Panc1 (cell line): Measurements from ENCODE around the gene HBS1L. TPM values are rescaled to one million over a fixed set of nuclear protein-coding genes. Genes with fewer than 3 reads are reported as not detected.

Source experiments
- ATAC-seq: fragments of 200-7000 bp; cut with Tn5 transposase; 2 replicates; pipeline ENCODE4 v1.9.1; 2020; ENCODE audit warnings: mild to moderate bottlenecking, moderate library complexity
- BruUV-seq: library from RNA; stranded (reverse); fragments of 400-500 nt; replicated peaks from 2 replicates; lab custom pipeline; 2021; lab: Mats Ljungman, UMichigan
- CTCF ChIA-PET: fragments of 300-600 bp; sonication (Branson Sonifier 250); formaldehyde crosslinking; loops from one replicate; lab custom pipeline; 2022; ENCODE audit warnings: antibody characterized with exemption; lab: Charles Lee
- POLR2A ChIA-PET: fragments of 300-600 bp; sonication (Branson Sonifier 250); formaldehyde crosslinking; loops from one replicate; lab custom pipeline; 2022; ENCODE audit warnings: antibody characterized with exemption; lab: Charles Lee
- DNase-seq: peaks from one replicate; pipeline ENCODE4 v3.0.0-alpha.2; 2010; ENCODE audit warnings: low read depth, low spot score
- H3K27ac ChIP-seq: 2 replicates; pipeline ENCODE4 v1.5.1; 2011; ENCODE audit warnings: mild to moderate bottlenecking, low read length, inconsistent platforms
- H3K27me3 ChIP-seq: fragments of 200-500 bp; sonication (Bioruptor generic); 2 replicates; pipeline ENCODE4 v1.6.0; 2014; ENCODE audit warnings: low read length, inconsistent platforms; ENCODE audit not compliant: control insufficient read depth, insufficient read depth
- H3K36me3 ChIP-seq: fragments of 200-500 bp; sonication (Bioruptor generic); 2 replicates; pipeline ENCODE4 v1.5.1; 2014; ENCODE audit warnings: inconsistent platforms, mild to moderate bottlenecking, low read length, moderate library complexity; ENCODE audit not compliant: control insufficient read depth, insufficient read depth
- H3K4me1 ChIP-seq: 2 replicates; pipeline ENCODE4 v1.5.1; 2011; ENCODE audit warnings: inconsistent platforms, mild to moderate bottlenecking, low read length, moderate library complexity; ENCODE audit not compliant: control insufficient read depth, insufficient read depth
- H3K4me3 ChIP-seq, 2 experiments: 2 replicates each; pipeline ENCODE4 v1.5.1; 2011 to 2012; ENCODE audit warnings: low read depth in 2 of 2, low read length in 2 of 2, mild to moderate bottlenecking in 2 of 2, inconsistent platforms in 1 of 2, moderate library complexity in 1 of 2
- H3K9me3 ChIP-seq: fragments of 200-500 bp; sonication (Bioruptor generic); 2 replicates; pipeline ENCODE4 v1.5.1; 2014; ENCODE audit warnings: low read depth, mild to moderate bottlenecking, inconsistent platforms, low read length, moderate library complexity; ENCODE audit not compliant: control insufficient read depth, insufficient read depth
- POLR2AphosphoS5 ChIP-seq: IDR thresholded peaks from 2 replicates; pipeline ENCODE4 v1.6.1; 2012; ENCODE audit warnings: mild to moderate bottlenecking, low read depth, low read length, moderate library complexity
- REST ChIP-seq, 2 experiments: IDR thresholded peaks; 2 replicates each; pipeline ENCODE4 v1.6.1; 2011 to 2012; ENCODE audit warnings: low read depth in 2 of 2, control low read depth in 1 of 2, low read length in 1 of 2, mild to moderate bottlenecking in 1 of 2, moderate library complexity in 1 of 2; ENCODE audit not compliant: insufficient read depth in 1 of 2
- SIN3A ChIP-seq: IDR thresholded peaks from 2 replicates; pipeline ENCODE4 v1.6.1; 2012; ENCODE audit warnings: low read depth, mild to moderate bottlenecking, low read length, moderate library complexity, borderline replicate concordance; ENCODE audit not compliant: insufficient read depth
- TCF7L2 ChIP-seq: IDR thresholded peaks from 2 replicates; pipeline ENCODE4 v1.6.1; 2011; ENCODE audit warnings: mild to moderate bottlenecking, low read depth, low read length, inconsistent platforms
- in situ Hi-C: cut with HindIII; loops from 2 replicates; pipeline ENCODE4 v1.10.0; 2016; ENCODE audit warnings: low sequenced_read_pairs, low pct_unique_long_range_greater_than_20kb
- intact Hi-C: fragments of 100-400 bp; cut with micrococcal nuclease; formaldehyde crosslinking; loops from one replicate; pipeline ENCODE4 v1.10.0; 2022; ENCODE audit not compliant: unreplicated experiment
- total RNA-seq: library from RNA; stranded (reverse); gene quantifications from one replicate; pipeline ENCODE4 v1.2.1, GENCODE V29; 2021; ENCODE audit not compliant: unreplicated experiment
- TF ChIP-seq, protein P1 (sequence below): fragments of 450-650 bp; IDR thresholded peaks from 2 replicates; pipeline ENCODE4 v1.5.1; 2017; ENCODE audit warnings: mild to moderate bottlenecking

Gene HBS1L
- total RNA-seq, 1 experiment from 2014 or later, result 79.2 TPM

DNA sequence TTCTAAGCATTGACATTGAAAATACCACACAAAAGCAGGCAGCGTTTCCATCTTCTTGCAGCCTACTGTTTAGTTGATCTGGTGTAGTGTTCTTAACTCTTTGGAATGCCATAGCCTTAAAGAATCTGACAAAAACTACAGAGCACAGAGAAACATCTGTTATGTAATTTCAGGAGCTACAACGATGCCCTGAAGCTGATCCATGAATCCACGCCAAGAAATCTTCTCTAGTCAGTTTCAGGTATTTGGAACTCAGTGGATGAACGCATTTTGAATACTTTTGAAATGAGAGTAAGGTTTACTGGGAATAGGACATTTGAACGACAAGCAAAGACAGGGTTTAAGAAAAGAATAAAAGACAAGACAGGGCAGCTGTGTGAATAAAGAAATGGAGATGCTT, 122.5 kb downstream of the HBS1L start:
- ATAC-seq (no peak), DNase-seq (no peak)
- Histone ChIP-seq H3K4me3 (no peak overlapping the region), H3K4me1 (peaks cover under 1% of the 10 kb centered on the region; the same call in 1 of the 2 replicates), H3K27ac (no peak overlapping the region), H3K9me3 (no peaks in the 10 kb centered on the region), H3K36me3 (no peaks in the 10 kb centered on the region), H3K27me3 (no peaks in the 10 kb centered on the region)
- ChIA-PET CTCF (no interaction called here), POLR2A (no interaction called here)
- BruUV-seq, result no TSS peak
- in situ Hi-C loops, result no loop called here
- no peak for TF ChIP-seq SIN3A
- no peak for TF ChIP-seq TCF7L2
- TF ChIP-seq POLR2AphosphoS5, result no peak
- TF ChIP-seq, protein P1, sequence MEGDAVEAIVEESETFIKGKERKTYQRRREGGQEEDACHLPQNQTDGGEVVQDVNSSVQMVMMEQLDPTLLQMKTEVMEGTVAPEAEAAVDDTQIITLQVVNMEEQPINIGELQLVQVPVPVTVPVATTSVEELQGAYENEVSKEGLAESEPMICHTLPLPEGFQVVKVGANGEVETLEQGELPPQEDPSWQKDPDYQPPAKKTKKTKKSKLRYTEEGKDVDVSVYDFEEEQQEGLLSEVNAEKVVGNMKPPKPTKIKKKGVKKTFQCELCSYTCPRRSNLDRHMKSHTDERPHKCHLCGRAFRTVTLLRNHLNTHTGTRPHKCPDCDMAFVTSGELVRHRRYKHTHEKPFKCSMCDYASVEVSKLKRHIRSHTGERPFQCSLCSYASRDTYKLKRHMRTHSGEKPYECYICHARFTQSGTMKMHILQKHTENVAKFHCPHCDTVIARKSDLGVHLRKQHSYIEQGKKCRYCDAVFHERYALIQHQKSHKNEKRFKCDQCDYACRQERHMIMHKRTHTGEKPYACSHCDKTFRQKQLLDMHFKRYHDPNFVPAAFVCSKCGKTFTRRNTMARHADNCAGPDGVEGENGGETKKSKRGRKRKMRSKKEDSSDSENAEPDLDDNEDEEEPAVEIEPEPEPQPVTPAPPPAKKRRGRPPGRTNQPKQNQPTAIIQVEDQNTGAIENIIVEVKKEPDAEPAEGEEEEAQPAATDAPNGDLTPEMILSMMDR, result no peak
- intact Hi-C loops, result no loop called here

DNA sequence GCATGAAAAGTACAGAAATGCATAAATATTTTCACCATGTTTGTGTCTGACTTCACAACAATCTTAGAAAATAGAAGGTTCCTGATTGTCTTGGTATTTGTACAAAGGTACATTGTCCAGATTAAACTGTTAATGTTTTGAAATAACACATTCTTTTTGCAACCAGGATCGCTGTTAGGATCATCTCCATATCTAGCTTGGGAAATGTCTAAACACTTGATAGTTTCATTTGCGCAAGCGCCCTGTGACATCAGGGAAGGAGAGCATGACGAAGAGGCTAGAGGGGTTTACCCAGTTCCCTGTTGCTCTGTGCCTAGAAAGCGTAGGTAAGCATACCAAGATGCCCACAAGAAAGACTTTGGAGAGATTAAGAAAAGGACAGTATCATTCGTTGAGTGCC, 124.2 kb downstream of the HBS1L start:
- DNase-seq, result no peak
- H3K9me3 ChIP-seq, result no peaks in the 10 kb centered on the region
- ChIA-PET POLR2A (no interaction called here), CTCF (no interaction called here)
- H3K4me3 ChIP-seq, result no peak overlapping the region
- no peak for ATAC-seq
- H3K27me3 ChIP-seq, result no peaks in the 10 kb centered on the region
- H3K27ac ChIP-seq, result no peak overlapping the region
- intact Hi-C loops, result no loop called here
- H3K36me3 ChIP-seq, result no peaks in the 10 kb centered on the region
- no TSS peak for BruUV-seq
- TF ChIP-seq, protein P1, result no peak
- TF ChIP-seq TCF7L2 (no peak), SIN3A (no peak), REST (IDR thresholded peaks at IDR 0.05; ENCODE audit: insufficient read depth in 1 of 2, low read depth in 2 of 2, low read length in 1 of 2) (no peak), POLR2AphosphoS5 (no peak)
- H3K4me1 ChIP-seq, result no peaks in the 10 kb centered on the region
- in situ Hi-C loops, result no loop called here
